Measurements from ENCODE around the gene SLC43A1.

The SLC43A1 gene

DNA sequence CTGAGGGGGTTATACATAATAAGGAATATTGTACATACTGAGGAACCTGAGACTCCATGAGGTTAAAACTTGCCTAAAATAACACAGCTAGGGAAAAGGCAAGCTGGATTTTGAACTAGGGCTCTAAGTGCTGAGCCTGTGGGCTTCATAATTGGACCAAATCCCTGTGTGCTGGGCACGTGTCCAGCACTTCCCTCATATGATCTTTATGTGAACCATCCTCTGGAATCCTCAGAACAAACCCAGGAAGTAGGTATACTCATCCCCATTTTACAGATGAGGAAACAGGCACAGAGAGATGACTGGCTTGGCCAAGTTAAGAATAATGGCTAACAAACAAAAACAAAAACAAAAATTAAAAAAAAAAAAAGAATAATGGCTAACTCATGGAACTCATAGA lies 40.3 kb downstream of the SLC43A1 start:
- no peak overlapping the region for H3K27ac ChIP-seq
- no peaks in the 10 kb centered on the region for H3K27me3 ChIP-seq (ENCODE audit: control insufficient read depth, insufficient read depth, low read length)
- no peak overlapping the region for H3K4me3 ChIP-seq (ENCODE audit: low read depth, low read length)
- TF ChIP-seq, protein P1, sequence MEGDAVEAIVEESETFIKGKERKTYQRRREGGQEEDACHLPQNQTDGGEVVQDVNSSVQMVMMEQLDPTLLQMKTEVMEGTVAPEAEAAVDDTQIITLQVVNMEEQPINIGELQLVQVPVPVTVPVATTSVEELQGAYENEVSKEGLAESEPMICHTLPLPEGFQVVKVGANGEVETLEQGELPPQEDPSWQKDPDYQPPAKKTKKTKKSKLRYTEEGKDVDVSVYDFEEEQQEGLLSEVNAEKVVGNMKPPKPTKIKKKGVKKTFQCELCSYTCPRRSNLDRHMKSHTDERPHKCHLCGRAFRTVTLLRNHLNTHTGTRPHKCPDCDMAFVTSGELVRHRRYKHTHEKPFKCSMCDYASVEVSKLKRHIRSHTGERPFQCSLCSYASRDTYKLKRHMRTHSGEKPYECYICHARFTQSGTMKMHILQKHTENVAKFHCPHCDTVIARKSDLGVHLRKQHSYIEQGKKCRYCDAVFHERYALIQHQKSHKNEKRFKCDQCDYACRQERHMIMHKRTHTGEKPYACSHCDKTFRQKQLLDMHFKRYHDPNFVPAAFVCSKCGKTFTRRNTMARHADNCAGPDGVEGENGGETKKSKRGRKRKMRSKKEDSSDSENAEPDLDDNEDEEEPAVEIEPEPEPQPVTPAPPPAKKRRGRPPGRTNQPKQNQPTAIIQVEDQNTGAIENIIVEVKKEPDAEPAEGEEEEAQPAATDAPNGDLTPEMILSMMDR (IDR thresholded peaks at IDR 0.05): no peak
- H3K9me3 ChIP-seq (ENCODE audit: control insufficient read depth, low read length): no peaks in the 10 kb centered on the region
- no peak overlapping the region for H2AFZ ChIP-seq
- H3K36me3 ChIP-seq (ENCODE audit: control insufficient read depth, insufficient read depth, low read length): no peaks in the 10 kb centered on the region
- H3K9ac ChIP-seq: no peak overlapping the region
- peaks cover 2% of the 10 kb centered on the region for H3K4me1 ChIP-seq
- no peaks in the 10 kb centered on the region for H3K79me2 ChIP-seq
- H3K4me2 ChIP-seq (ENCODE audit: low read length): no peak overlapping the region

DNA sequence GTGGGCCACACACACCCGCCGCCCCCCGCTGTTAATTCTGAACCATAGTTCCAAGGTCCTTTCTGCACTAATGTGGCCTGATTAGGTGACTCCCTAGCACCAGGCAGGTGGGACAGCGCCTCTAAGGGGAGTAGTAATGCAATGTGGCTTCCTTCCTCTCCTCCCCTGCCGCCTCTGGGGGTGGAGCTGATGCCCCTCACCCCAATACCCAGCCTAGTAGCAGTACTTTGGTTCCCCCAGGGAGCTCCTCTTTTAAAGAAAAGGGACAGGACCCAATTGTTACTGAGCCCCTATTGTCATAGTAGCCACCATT lies 40.7 kb downstream of the SLC43A1 start:
- Histone ChIP-seq H3K4me2 (ENCODE audit: low read length) (no peak overlapping the region), H3K27me3 (ENCODE audit: control insufficient read depth, insufficient read depth, low read length) (no peaks in the 10 kb centered on the region), H3K4me3 (ENCODE audit: low read depth, low read length) (no peak overlapping the region), H3K4me1 (peaks cover 2% of the 10 kb centered on the region), H3K9me3 (ENCODE audit: control insufficient read depth, low read length) (no peaks in the 10 kb centered on the region), H2AFZ (no peak overlapping the region), H3K36me3 (ENCODE audit: control insufficient read depth, insufficient read depth, low read length) (no peaks in the 10 kb centered on the region), H3K9ac (no peak overlapping the region), H3K27ac (no peak overlapping the region), H3K79me2 (no peaks in the 10 kb centered on the region)
- TF ChIP-seq, protein P1 (IDR thresholded peaks at IDR 0.05): no peak

DNA sequence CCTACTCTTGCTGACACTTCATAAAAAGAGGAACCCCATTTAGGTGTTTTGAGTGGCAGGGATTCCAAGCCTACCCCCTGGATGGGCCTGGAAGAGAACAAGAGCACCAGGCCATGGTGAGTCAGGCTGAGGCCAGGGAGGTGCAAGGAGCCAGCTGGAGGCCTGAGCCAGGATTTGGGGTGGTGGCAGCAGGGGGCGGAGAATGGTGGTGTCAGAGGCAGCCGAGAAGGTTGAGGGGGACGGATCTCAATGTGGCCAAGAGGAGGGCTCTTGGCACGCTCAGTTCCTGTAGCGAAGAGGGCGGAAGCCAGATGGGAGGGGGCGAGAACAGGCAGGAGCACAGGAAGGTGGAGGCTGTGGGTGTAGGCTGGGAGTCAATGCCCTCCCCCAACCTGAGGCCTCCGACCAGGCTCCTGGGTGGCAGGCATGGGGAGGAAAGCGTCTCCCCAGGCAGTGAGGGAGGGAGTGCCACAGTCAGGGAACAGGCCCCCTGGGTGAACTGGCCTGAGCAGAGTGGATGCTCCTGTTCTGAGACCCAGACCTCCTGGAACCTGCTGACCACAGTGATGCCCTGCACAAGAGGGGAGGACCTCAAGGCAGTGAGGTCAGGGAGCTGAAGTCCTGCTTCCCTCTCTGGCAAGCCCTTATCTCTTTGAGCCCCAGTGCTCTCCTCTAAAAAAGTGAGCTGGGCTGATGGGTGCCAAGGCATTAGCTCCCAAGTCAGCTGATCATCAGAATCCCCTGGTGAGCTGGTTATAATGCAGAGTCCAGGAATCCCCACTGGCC lies 41.3 kb downstream of the SLC43A1 start:
- Histone ChIP-seq H2AFZ (no peak overlapping the region), H3K27ac (no peak overlapping the region), H3K9me3 (ENCODE audit: control insufficient read depth, low read length) (no peaks in the 10 kb centered on the region), H3K4me2 (ENCODE audit: low read length) (no peak overlapping the region), H3K79me2 (no peaks in the 10 kb centered on the region), H3K4me3 (ENCODE audit: low read depth, low read length) (no peak overlapping the region), H3K9ac (no peak overlapping the region), H3K4me1 (peaks cover 2% of the 10 kb centered on the region), H3K27me3 (ENCODE audit: control insufficient read depth, insufficient read depth, low read length) (no peaks in the 10 kb centered on the region), H3K36me3 (ENCODE audit: control insufficient read depth, insufficient read depth, low read length) (no peaks in the 10 kb centered on the region)
- TF ChIP-seq, protein P1 (IDR thresholded peaks at IDR 0.05): no peak

DNA sequence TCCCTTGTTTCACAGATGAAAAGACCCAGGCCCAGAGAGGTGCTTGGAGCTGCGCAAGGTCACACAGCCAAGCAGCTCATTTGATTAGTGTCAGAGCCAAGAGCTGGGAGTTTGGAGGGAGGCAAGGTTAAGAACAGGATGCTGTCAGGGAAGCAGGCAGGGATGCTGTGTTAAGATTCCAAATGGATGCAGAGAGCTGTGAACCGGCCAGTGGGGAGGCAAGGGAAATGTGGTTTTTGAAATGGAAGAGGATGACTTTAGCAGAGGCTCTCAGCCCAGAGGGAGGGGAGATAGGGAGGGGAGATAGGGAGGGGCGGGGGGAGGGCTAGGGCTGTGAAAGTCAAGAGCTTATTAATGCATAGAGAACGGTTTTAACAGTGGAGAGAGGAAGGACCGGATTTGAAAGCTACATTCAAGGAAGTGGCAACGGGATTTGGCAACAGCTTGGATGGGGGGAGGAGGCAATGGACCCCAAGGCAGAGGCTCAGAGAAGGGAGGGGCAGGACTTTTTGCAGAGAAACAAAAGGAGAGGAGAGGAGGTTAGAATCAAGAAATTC lies 42.1 kb downstream of the SLC43A1 start:
- no peaks in the 10 kb centered on the region for H3K27me3 ChIP-seq (ENCODE audit: control insufficient read depth, insufficient read depth, low read length)

More for the DNA sequence above, 42.1 kb downstream of the SLC43A1 start:
- Histone ChIP-seq H3K4me3 (ENCODE audit: low read depth, low read length) (no peak overlapping the region), H2AFZ (no peak overlapping the region), H3K4me2 (ENCODE audit: low read length) (no peak overlapping the region), H3K27ac (no peak overlapping the region), H3K36me3 (ENCODE audit: control insufficient read depth, insufficient read depth, low read length) (no peaks in the 10 kb centered on the region), H3K79me2 (no peaks in the 10 kb centered on the region), H3K9ac (no peak overlapping the region), H3K9me3 (ENCODE audit: control insufficient read depth, low read length) (no peaks in the 10 kb centered on the region), H3K4me1 (peaks cover 2% of the 10 kb centered on the region)
- TF ChIP-seq, protein P1 (IDR thresholded peaks at IDR 0.05): no peak

Data from parathyroid adenoma (tissue), 2 donors.